ENCODE measurements around the gene SYNM.

The SYNM gene

GRCh38 chr15:99145005-99145404 is 40.1 kb downstream of the SYNM start:
- H3K27me3 Mint-ChIP-seq (ENCODE audit: low read depth), result no peaks in the 10 kb centered on the region
- no peaks in the 10 kb centered on the region for H3K36me3 Mint-ChIP-seq (ENCODE audit: low read depth)
- no peak overlapping the region for H3K27ac Mint-ChIP-seq
- no peak for DNase-seq (ENCODE audit: low spot score)
- H3K4me1 Mint-ChIP-seq (ENCODE audit: low read depth), result no peaks in the 10 kb centered on the region
- H3K9me3 Mint-ChIP-seq, result no peaks in the 10 kb centered on the region
- no peak overlapping the region for H3K4me3 Mint-ChIP-seq

- no peak for DNase-seq (ENCODE audit: low spot score)
- Mint-ChIP-seq H3K9me3 (no peaks in the 10 kb centered on the region), H3K4me1 (ENCODE audit: low read depth) (no peaks in the 10 kb centered on the region), H3K27me3 (ENCODE audit: low read depth) (no peaks in the 10 kb centered on the region), H3K36me3 (ENCODE audit: low read depth) (no peaks in the 10 kb centered on the region), H3K27ac (no peak overlapping the region), H3K4me3 (no peak overlapping the region)
Measured at GRCh38 chr15:99145778-99146177, 40.9 kb downstream of the SYNM start.

- Mint-ChIP-seq H3K27me3 (ENCODE audit: low read depth) (no peaks in the 10 kb centered on the region), H3K9me3 (no peaks in the 10 kb centered on the region), H3K4me1 (ENCODE audit: low read depth) (no peaks in the 10 kb centered on the region), H3K4me3 (no peak overlapping the region), H3K36me3 (ENCODE audit: low read depth) (no peaks in the 10 kb centered on the region), H3K27ac (no peak overlapping the region)
- DNase-seq (ENCODE audit: low spot score), result no peak
Measured at GRCh38 chr15:99146661-99147060, 41.8 kb downstream of the SYNM start.

GRCh38 chr15:99148851-99149276 is 44.0 kb downstream of the SYNM start:
- no peak for DNase-seq (ENCODE audit: low spot score)
- no peaks in the 10 kb centered on the region for H3K36me3 Mint-ChIP-seq (ENCODE audit: low read depth)
- H3K4me1 Mint-ChIP-seq (ENCODE audit: low read depth), result no peaks in the 10 kb centered on the region
- peaks cover 2% of the 10 kb centered on the region for H3K27me3 Mint-ChIP-seq (ENCODE audit: low read depth)
- H3K9me3 Mint-ChIP-seq, result no peaks in the 10 kb centered on the region
- no peak overlapping the region for H3K4me3 Mint-ChIP-seq
- H3K27ac Mint-ChIP-seq, result no peak overlapping the region

- H3K36me3 Mint-ChIP-seq (ENCODE audit: low read depth), result no peaks in the 10 kb centered on the region
Measured at GRCh38 chr15:99149366-99149765, 44.5 kb downstream of the SYNM start.

GRCh38 chr15:99151156-99151555 is 46.3 kb downstream of the SYNM start:
- no peaks in the 10 kb centered on the region for H3K36me3 Mint-ChIP-seq (ENCODE audit: low read depth)
- no peak overlapping the region for H3K4me3 Mint-ChIP-seq
- DNase-seq (ENCODE audit: low spot score), result no peak
- no peaks in the 10 kb centered on the region for H3K9me3 Mint-ChIP-seq
- peaks cover 2% of the 10 kb centered on the region for H3K27me3 Mint-ChIP-seq (ENCODE audit: low read depth)
- peaks cover 8% of the 10 kb centered on the region for H3K4me1 Mint-ChIP-seq (ENCODE audit: low read depth)
- H3K27ac Mint-ChIP-seq, result no peak overlapping the region

More at GRCh38 chr15:99149366-99149765, 44.5 kb downstream of the SYNM start:
- Mint-ChIP-seq H3K27ac (no peak overlapping the region), H3K27me3 (ENCODE audit: low read depth) (peaks cover 2% of the 10 kb centered on the region), H3K9me3 (no peaks in the 10 kb centered on the region), H3K4me1 (ENCODE audit: low read depth) (no peaks in the 10 kb centered on the region), H3K4me3 (no peak overlapping the region)
- DNase-seq (ENCODE audit: low spot score), result no peak

- no peak overlapping the region for H3K27ac Mint-ChIP-seq
- no peak overlapping the region for H3K4me3 Mint-ChIP-seq
- no peak for DNase-seq (ENCODE audit: low spot score)
- H3K9me3 Mint-ChIP-seq, result no peaks in the 10 kb centered on the region
- peaks cover 2% of the 10 kb centered on the region for H3K27me3 Mint-ChIP-seq (ENCODE audit: low read depth)
- H3K36me3 Mint-ChIP-seq (ENCODE audit: low read depth), result no peaks in the 10 kb centered on the region
- peaks cover 15% of the 10 kb centered on the region for H3K4me1 Mint-ChIP-seq (ENCODE audit: low read depth)
Measured at GRCh38 chr15:99153026-99153535, 48.2 kb downstream of the SYNM start.

- H3K4me3 Mint-ChIP-seq, result no peak overlapping the region
- peaks cover 2% of the 10 kb centered on the region for H3K27me3 Mint-ChIP-seq (ENCODE audit: low read depth)
- no peak for DNase-seq (ENCODE audit: low spot score)
- H3K27ac Mint-ChIP-seq, result no peak overlapping the region
- peaks cover 15% of the 10 kb centered on the region for H3K4me1 Mint-ChIP-seq (ENCODE audit: low read depth)
- H3K9me3 Mint-ChIP-seq, result no peaks in the 10 kb centered on the region
- no peaks in the 10 kb centered on the region for H3K36me3 Mint-ChIP-seq (ENCODE audit: low read depth)
Measured at GRCh38 chr15:99154271-99154670, 49.4 kb downstream of the SYNM start.

GRCh38 chr15:99155961-99156443 is 51.1 kb downstream of the SYNM start:
- Mint-ChIP-seq H3K4me1 (ENCODE audit: low read depth) (peaks cover 15% of the 10 kb centered on the region), H3K9me3 (no peaks in the 10 kb centered on the region), H3K27ac (peak overlapping the region; percentile 32), H3K4me3 (peak overlapping the region; percentile 17), H3K27me3 (ENCODE audit: low read depth) (peaks cover 2% of the 10 kb centered on the region), H3K36me3 (ENCODE audit: low read depth) (no peaks in the 10 kb centered on the region)
- peak; percentile 27 for DNase-seq (ENCODE audit: low spot score)

GRCh38 chr15:99157456-99157855 is 52.6 kb downstream of the SYNM start:
- Mint-ChIP-seq H3K4me1 (ENCODE audit: low read depth) (peaks cover 15% of the 10 kb centered on the region), H3K27me3 (ENCODE audit: low read depth) (peaks cover 2% of the 10 kb centered on the region), H3K9me3 (no peaks in the 10 kb centered on the region), H3K4me3 (no peak overlapping the region), H3K27ac (no peak overlapping the region), H3K36me3 (ENCODE audit: low read depth) (no peaks in the 10 kb centered on the region)
- no peak for DNase-seq (ENCODE audit: low spot score)

GRCh38 chr15:99158626-99159412 is 53.9 kb downstream of the SYNM start:
- Mint-ChIP-seq H3K36me3 (ENCODE audit: low read depth) (no peaks in the 10 kb centered on the region), H3K27me3 (ENCODE audit: low read depth) (no peaks in the 10 kb centered on the region), H3K9me3 (no peaks in the 10 kb centered on the region), H3K4me1 (ENCODE audit: low read depth) (peaks cover 21% of the 10 kb centered on the region), H3K4me3 (no peak overlapping the region), H3K27ac (no peak overlapping the region)
- no peak for DNase-seq (ENCODE audit: low spot score)

GRCh38 chr15:99163271-99164062 is 58.6 kb downstream of the SYNM start:
- no peaks in the 10 kb centered on the region for H3K36me3 Mint-ChIP-seq (ENCODE audit: low read depth)
- no peaks in the 10 kb centered on the region for H3K27me3 Mint-ChIP-seq (ENCODE audit: low read depth)
- H3K4me1 Mint-ChIP-seq (ENCODE audit: low read depth), result peaks cover 6% of the 10 kb centered on the region
- H3K4me3 Mint-ChIP-seq, result no peak overlapping the region
- no peak overlapping the region for H3K27ac Mint-ChIP-seq
- no peaks in the 10 kb centered on the region for H3K9me3 Mint-ChIP-seq
- no peak for DNase-seq (ENCODE audit: low spot score)

- Mint-ChIP-seq H3K27me3 (ENCODE audit: low read depth) (no peaks in the 10 kb centered on the region), H3K36me3 (ENCODE audit: low read depth) (no peaks in the 10 kb centered on the region), H3K27ac (no peak overlapping the region), H3K9me3 (no peaks in the 10 kb centered on the region), H3K4me3 (no peak overlapping the region), H3K4me1 (ENCODE audit: low read depth) (peaks cover 6% of the 10 kb centered on the region)
- DNase-seq (ENCODE audit: low spot score), result no peak
Measured at GRCh38 chr15:99164119-99164518, 59.2 kb downstream of the SYNM start.

Data from T-helper 2 cell treated with Interferon-gamma antibody and Interleukin-4, amounts not matched to agents 5 μg/mL and 100 μg/mL, for 36 hours (primary cell).